ENCODE data around the gene NFAT5. TPM values are rescaled to one million over a fixed set of nuclear protein-coding genes. Genes with fewer than 3 reads are reported as not detected.

The NFAT5 gene
- total RNA-seq, 1 donor from 2014 or later: 13.9 TPM

- peak overlapping the region; percentile 15 for H3K27ac ChIP-seq (replicated peaks)
- no peaks in the 10 kb centered on the region for H3K9me3 ChIP-seq (replicated peaks)
- no peak overlapping the region for H3K4me3 ChIP-seq
- no peak for DNase-seq
- H3K4me1 ChIP-seq: peaks cover 7% of the 10 kb centered on the region
- TF ChIP-seq CTCF (IDR thresholded peaks at IDR 0.05; ENCODE audit: borderline replicate concordance): no peak
- H3K36me3 ChIP-seq: peaks cover 17% of the 10 kb centered on the region
- H3K27me3 ChIP-seq (ENCODE audit: low read depth): no peaks in the 10 kb centered on the region
- intact Hi-C loops (cut with micrococcal nuclease): no loop called here
Measured at GRCh38 chr16:69706256-69706974, 140.6 kb downstream of the NFAT5 start.

- H3K4me1 ChIP-seq: peaks cover 7% of the 10 kb centered on the region
- H3K4me3 ChIP-seq: no peak overlapping the region
- no peaks in the 10 kb centered on the region for H3K9me3 ChIP-seq (replicated peaks)
- intact Hi-C loops (cut with micrococcal nuclease): no loop called here
- no peak for TF ChIP-seq CTCF (IDR thresholded peaks at IDR 0.05; ENCODE audit: borderline replicate concordance)
- no peak for DNase-seq
- peaks cover 17% of the 10 kb centered on the region for H3K36me3 ChIP-seq
- H3K27ac ChIP-seq (replicated peaks): peak overlapping the region; percentile 15
- H3K27me3 ChIP-seq (ENCODE audit: low read depth): no peaks in the 10 kb centered on the region
Measured at GRCh38 chr16:69706975-69707340, 141.2 kb downstream of the NFAT5 start.

- Histone ChIP-seq H3K36me3 (peaks cover 28% of the 10 kb centered on the region), H3K27ac (replicated peaks) (no peak overlapping the region), H3K27me3 (ENCODE audit: low read depth) (no peaks in the 10 kb centered on the region), H3K4me3 (no peak overlapping the region), H3K9me3 (replicated peaks) (no peaks in the 10 kb centered on the region), H3K4me1 (peaks cover 7% of the 10 kb centered on the region)
- intact Hi-C loops (cut with micrococcal nuclease): no loop called here
- DNase-seq: no peak
- TF ChIP-seq CTCF (IDR thresholded peaks at IDR 0.05; ENCODE audit: borderline replicate concordance): no peak
Measured at GRCh38 chr16:69707920-69708683, 142.3 kb downstream of the NFAT5 start.

- TF ChIP-seq CTCF (IDR thresholded peaks at IDR 0.05; ENCODE audit: borderline replicate concordance): peak; percentile 78
- no peaks in the 10 kb centered on the region for H3K9me3 ChIP-seq (replicated peaks)
- intact Hi-C loops (cut with micrococcal nuclease): loop anchor here (5.0 kb wide), 1 partner anchor 43 kb away; the partner anchor contains the start of gene NOB1
- H3K36me3 ChIP-seq: peaks cover 36% of the 10 kb centered on the region
- peaks cover 7% of the 10 kb centered on the region for H3K4me1 ChIP-seq
- DNase-seq: no peak
- H3K27ac ChIP-seq (replicated peaks): peak overlapping the region; percentile 42
- no peaks in the 10 kb centered on the region for H3K27me3 ChIP-seq (ENCODE audit: low read depth)
- H3K4me3 ChIP-seq: no peak overlapping the region
Measured at GRCh38 chr16:69709456-69710084, 143.8 kb downstream of the NFAT5 start.

GRCh38 chr16:69711115-69711740, 145.5 kb downstream of the NFAT5 start:
- no peak for TF ChIP-seq CTCF (IDR thresholded peaks at IDR 0.05; ENCODE audit: borderline replicate concordance)
- Histone ChIP-seq H3K4me3 (no peak overlapping the region), H3K36me3 (peaks cover 53% of the 10 kb centered on the region), H3K4me1 (peaks cover 7% of the 10 kb centered on the region), H3K9me3 (replicated peaks) (no peaks in the 10 kb centered on the region), H3K27me3 (ENCODE audit: low read depth) (no peaks in the 10 kb centered on the region), H3K27ac (replicated peaks) (no peak overlapping the region)
- no peak for DNase-seq
- intact Hi-C loops (cut with micrococcal nuclease): loop anchor here (5.0 kb wide), 1 partner anchor 41 kb away; the partner anchor contains the start of gene NOB1

All from left ventricle myocardium inferior (tissue), 1 donor.